GM23338 (cell line): ENCODE results near the gene ADAMTS8. TPM values are rescaled to one million over a fixed set of nuclear protein-coding genes. Genes with fewer than 3 reads are reported as not detected.

ENCODE experiments used
- ATAC-seq: fragments of 200-7000 bp; cut with Tn5 transposase; 3 replicates; pipeline ENCODE4 v1.9.1; 2020
- DNase-seq: peaks from one replicate; pipeline ENCODE4 v3.0.0-alpha.2; 2015; ENCODE audit warnings: low spot score
- H2AFZ ChIP-seq: fragments of 200-600 bp; sonication (generic); 2 replicates; pipeline ENCODE4 v1.8.0; 2016; ENCODE audit warnings: antibody characterized with exemption, mild to moderate bottlenecking, moderate library complexity
- H3F3A ChIP-seq: fragments of 200-600 bp; sonication (generic); replicated peaks from 2 replicates; pipeline ENCODE4 v1.8.0; 2017; ENCODE audit warnings: antibody characterized with exemption, mixed run types, low read depth
- H3K27ac ChIP-seq: fragments of 200-600 bp; sonication (generic); 2 replicates; pipeline ENCODE4 v1.6.1; 2016; ENCODE audit warnings: low read depth
- H3K27me3 ChIP-seq: fragments of 200-600 bp; sonication (generic); 2 replicates; pipeline ENCODE4 v1.8.0; 2016; ENCODE audit warnings: mild to moderate bottlenecking, mixed run types, moderate library complexity; ENCODE audit not compliant: insufficient read depth
- H3K36me3 ChIP-seq: fragments of 200-600 bp; sonication (generic); 2 replicates; pipeline ENCODE4 v1.8.0; 2016; ENCODE audit warnings: mild to moderate bottlenecking; ENCODE audit not compliant: insufficient read depth
- H3K4me1 ChIP-seq: fragments of 200-600 bp; sonication (generic); 2 replicates; pipeline ENCODE4 v1.8.0; 2016; ENCODE audit warnings: mild to moderate bottlenecking, moderate library complexity; ENCODE audit not compliant: insufficient read depth
- H3K4me2 ChIP-seq: fragments of 200-600 bp; sonication (generic); 2 replicates; pipeline ENCODE4 v1.7.1; 2017; ENCODE audit warnings: mixed run types
- H3K4me3 ChIP-seq: fragments of 200-600 bp; sonication (generic); 2 replicates; pipeline ENCODE4 v1.6.1; 2016; ENCODE audit warnings: mixed run types
- H3K79me2 ChIP-seq: fragments of 200-600 bp; sonication (generic); replicated peaks from 2 replicates; pipeline ENCODE4 v1.8.0; 2017; ENCODE audit warnings: mild to moderate bottlenecking; ENCODE audit not compliant: insufficient read depth
- H3K9me2 ChIP-seq: fragments of 200-600 bp; sonication (generic); 2 replicates; pipeline ENCODE4 v1.8.0; 2017; ENCODE audit not compliant: insufficient read depth
- H4K20me1 ChIP-seq: fragments of 200-600 bp; sonication (generic); replicated peaks from 2 replicates; pipeline ENCODE4 v1.8.0; 2017; ENCODE audit warnings: mild to moderate bottlenecking; ENCODE audit not compliant: insufficient read depth
- H3K27ac Mint-ChIP-seq: 2 replicates; pipeline ENCODE4 v1.8.0; 2020; ENCODE audit warnings: inconsistent platforms, mild to moderate bottlenecking, moderate library complexity, mixed read lengths
- H3K27me3 Mint-ChIP-seq: 3 replicates; pipeline ENCODE4 v1.8.0; 2022; ENCODE audit warnings: low read depth, mild to moderate bottlenecking, moderate library complexity, mixed read lengths, inconsistent platforms; ENCODE audit not compliant: insufficient read depth, poor library complexity
- H3K36me3 Mint-ChIP-seq: 3 replicates; pipeline ENCODE4 v1.8.0; 2021; ENCODE audit warnings: low read depth, mild to moderate bottlenecking, inconsistent platforms, moderate library complexity, mixed read lengths
- H3K4me1 Mint-ChIP-seq: 3 replicates; pipeline ENCODE4 v1.8.0; 2020; ENCODE audit warnings: mild to moderate bottlenecking, inconsistent platforms, mixed read lengths
- H3K4me3 Mint-ChIP-seq: 3 replicates; pipeline ENCODE4 v1.8.0; 2021; ENCODE audit warnings: moderate library complexity, mild to moderate bottlenecking, inconsistent platforms, mixed read lengths
- H3K9me3 Mint-ChIP-seq: 3 replicates; pipeline ENCODE4 v1.8.0; 2020; ENCODE audit warnings: moderate library complexity, mild to moderate bottlenecking, inconsistent platforms, mixed read lengths
- CTCF ChIP-seq, 2 experiments: fragments of 200-600 bp in 1 of 2; sonication (generic) in 1 of 2; conservative IDR thresholded peaks; 2 replicates each; pipeline versions ENCODE4 v1.5.1 to v1.6.1; 2016 to 2017; ENCODE audit warnings: antibody characterized with exemption in 2 of 2, low read depth in 2 of 2, mild to moderate bottlenecking in 2 of 2, moderate library complexity in 1 of 2
- EZH2 ChIP-seq: fragments of 200-600 bp; sonication (generic); IDR thresholded peaks from one replicate; pipeline ENCODE4 v1.8.0; 2017; ENCODE audit warnings: antibody characterized with exemption, mild to moderate bottlenecking, low read depth; ENCODE audit not compliant: unreplicated experiment
- EZH2phosphoT487 ChIP-seq: fragments of 200-600 bp; sonication (generic); IDR thresholded peaks from one replicate; pipeline ENCODE4 v1.8.1; 2018; ENCODE audit warnings: antibody characterized with exemption; ENCODE audit not compliant: unreplicated experiment
- NANOG ChIP-seq: IDR thresholded peaks from 2 replicates; pipeline ENCODE4 v1.6.1; 2016; ENCODE audit warnings: antibody characterized with exemption, borderline replicate concordance
- REST ChIP-seq: IDR thresholded peaks from one replicate; pipeline ENCODE4 v1.6.1; 2018; ENCODE audit warnings: antibody characterized with exemption; ENCODE audit not compliant: unreplicated experiment
- STAT1 ChIP-seq: IDR thresholded peaks from one replicate; pipeline ENCODE4 v1.6.1; 2016; ENCODE audit warnings: antibody characterized with exemption; ENCODE audit not compliant: unreplicated experiment
- ZNF114 ChIP-seq: fragments of 250-450 bp; sonication (Bioruptor Pico); IDR thresholded peaks from 2 replicates; pipeline ENCODE4 v1.5.0; 2020; ENCODE audit warnings: mild to moderate bottlenecking, moderate library complexity
- ZNF331 ChIP-seq: fragments of 250-450 bp; sonication (Bioruptor Pico); IDR thresholded peaks from 2 replicates; pipeline ENCODE4 v1.5.0; 2020; ENCODE audit warnings: low read depth, mild to moderate bottlenecking, moderate library complexity
- ZNF462 ChIP-seq: fragments of 250-450 bp; sonication (Bioruptor Pico); IDR thresholded peaks from 2 replicates; pipeline ENCODE4 v1.5.0; 2020; ENCODE audit warnings: mild to moderate bottlenecking, moderate library complexity
- polyA plus RNA-seq: library from polyadenylated mRNA; unstranded; fragments of >200 nt; fragmentation: Nextera tagmentation; extraction: Ambion mirVana; gene quantifications from 2 replicates; pipeline ENCODE4 v1.2.1, GENCODE V29; 2016
- total RNA-seq: library from RNA; depleted of rRNA; stranded (reverse); fragments of >200 nt; shearing (Covaris generic); gene quantifications from 2 replicates; pipeline ENCODE4 v1.2.3, GENCODE V29; 2014

Gene ADAMTS8
- total and polyA plus RNA-seq, 2 experiments from 2014 or later, result 7.5 to 16.2 TPM

- TF ChIP-seq CTCF (conservative IDR thresholded peaks at IDR 0.05; ENCODE audit: low read depth in 2 of 2), result no peak
- TF ChIP-seq ZNF331 (CRISPR knock-in tag), result no peak
- no peak for TF ChIP-seq STAT1
- TF ChIP-seq ZNF462 (CRISPR knock-in tag), result no peak
Measured at GRCh38 chr11:130472434-130472961, 44.1 kb upstream of the ADAMTS8 start (continued).

GRCh38 chr11:130471731-130472433 is 43.5 kb upstream of the ADAMTS8 start:
- Mint-ChIP-seq H3K36me3 (no peaks in the 10 kb centered on the region), H3K4me1 (peaks cover 2% of the 10 kb centered on the region; the same call in 2 of the 3 replicates), H3K27me3 (peaks cover 5% of the 10 kb centered on the region), H3K4me3 (no peak overlapping the region), H3K27ac (no peak overlapping the region), H3K9me3 (no peaks in the 10 kb centered on the region)
- Histone ChIP-seq H3K27ac (no peak overlapping the region), H3K79me2 (no peaks in the 10 kb centered on the region), H4K20me1 (no peaks in the 10 kb centered on the region), H3K4me3 (no peak overlapping the region), H3K4me2 (no peak overlapping the region), H3K9me2 (no peaks in the 10 kb centered on the region), H3K4me1 (no peaks in the 10 kb centered on the region), H3K27me3 (no peaks in the 10 kb centered on the region), H3F3A (no peaks in the 10 kb centered on the region), H2AFZ (no peak overlapping the region), H3K36me3 (no peaks in the 10 kb centered on the region; the same call in 1 of the 2 replicates)
- DNase-seq (no peak), ATAC-seq (no peak)
- TF ChIP-seq EZH2phosphoT487, result no peak
- TF ChIP-seq ZNF114 (CRISPR knock-in tag), result no peak
- no peak for TF ChIP-seq REST
- TF ChIP-seq NANOG, result no peak
- no peak for TF ChIP-seq STAT1
- no peak for TF ChIP-seq EZH2
